Lung microvascular endothelial cell (primary cell): ENCODE data around the gene REV1. TPM values are rescaled to one million over a fixed set of nuclear protein-coding genes. Genes with fewer than 3 reads are reported as not detected.
A peak's percentile ranks its signal among the peaks of the same experiment; 100 is the strongest.
"Not testable (repeated sequence)": the region's sequence is repeated elsewhere in the genome, so short reads cannot be mapped to it uniquely, and the experiment has no call there.

Experiments
- DNase-seq, 2 donors: peaks; one replicate each; pipeline versions ENCODE4 v3.0.0 to v3.0.0-alpha.2; 2010; ENCODE audit warnings: low read depth in 2 of 2
- total RNA-seq: library from RNA; depleted of rRNA; stranded (reverse); fragments of >200 nt; gene quantifications from 2 replicates; pipeline ENCODE4 v1.2.1, GENCODE V29; 2014

Gene REV1
- 20.7 and 33.3 TPM in 2 replicates for total RNA-seq

DNA sequence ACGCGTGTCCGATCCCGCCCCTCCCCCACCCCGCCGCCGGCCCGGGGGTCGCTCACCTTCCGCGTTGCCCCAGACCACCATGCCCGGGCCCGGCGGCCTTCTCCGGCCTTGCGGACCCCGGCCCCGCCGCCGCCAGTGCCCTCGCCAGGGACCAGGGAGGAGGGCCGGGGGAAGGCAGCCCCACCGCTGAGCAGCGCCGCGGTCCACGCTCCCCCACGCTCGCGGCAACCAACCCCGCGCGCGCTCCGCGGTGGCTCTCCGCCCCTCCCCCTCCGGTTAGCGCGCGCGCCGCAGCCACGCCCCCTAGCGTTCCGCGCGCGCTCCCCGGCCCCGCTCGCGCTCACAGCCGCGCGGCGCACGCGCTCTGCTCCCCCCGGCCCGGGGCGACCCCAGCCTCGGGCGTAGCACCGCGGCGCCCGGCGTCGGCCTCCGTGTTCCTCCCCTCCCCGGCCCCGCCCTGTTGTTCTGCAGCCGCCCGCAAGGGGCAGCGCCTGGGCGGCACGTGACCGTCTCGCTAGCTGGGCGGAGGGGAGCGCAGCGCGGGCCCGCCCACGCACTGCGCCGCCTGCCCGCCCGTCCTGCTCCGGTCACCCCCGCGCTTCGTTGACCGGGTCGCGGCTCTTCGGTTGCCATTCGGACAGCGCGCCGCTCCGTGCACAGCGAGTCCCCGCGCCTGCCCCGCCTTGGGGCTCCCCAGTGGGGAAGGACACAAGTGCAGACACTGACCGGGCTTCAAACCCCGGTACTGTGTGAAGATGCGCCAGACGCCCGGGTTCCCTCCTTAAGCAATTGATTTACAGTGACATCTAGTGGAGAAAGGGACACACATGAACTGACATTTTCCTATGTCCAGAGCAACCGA, at the start of gene REV1:
TSS of gene REV1 (minus strand) at position 257 of the 862 bp plus-strand sequence. CDS start 25,042 bp downstream, outside the sequence.
- DNase-seq, result peak; percentile 97 to 98

- DNase-seq, result no peak
Measured at GRCh38 chr2:99537910-99538485, 48.2 kb upstream of the REV1 start.

DNA sequence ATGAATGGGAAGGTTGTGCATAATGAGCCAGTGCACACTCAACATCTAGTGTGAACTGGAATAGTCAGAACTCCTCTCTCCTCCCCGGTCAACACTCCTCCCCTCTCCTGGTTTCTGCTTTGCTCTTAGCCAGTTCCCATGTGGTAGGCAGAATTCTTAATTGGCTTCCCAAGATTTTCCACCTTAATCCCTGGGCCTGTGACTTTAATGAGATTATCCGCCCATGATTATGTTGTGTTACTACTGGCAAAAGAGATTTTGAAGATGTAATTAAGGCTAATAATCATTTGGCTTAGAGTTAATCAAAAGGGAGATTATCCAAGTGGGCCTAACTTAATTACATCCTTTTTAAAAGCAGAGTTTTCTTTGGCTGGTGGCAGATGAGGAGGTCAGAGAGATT, 34.2 kb upstream of the REV1 start:
- no peak for DNase-seq

GRCh38 chr2:99522157-99522556, 32.3 kb upstream of the REV1 start:
- no peak for DNase-seq

- no peak for DNase-seq
Measured at GRCh38 chr2:99520813-99521212, 31.0 kb upstream of the REV1 start.

DNA sequence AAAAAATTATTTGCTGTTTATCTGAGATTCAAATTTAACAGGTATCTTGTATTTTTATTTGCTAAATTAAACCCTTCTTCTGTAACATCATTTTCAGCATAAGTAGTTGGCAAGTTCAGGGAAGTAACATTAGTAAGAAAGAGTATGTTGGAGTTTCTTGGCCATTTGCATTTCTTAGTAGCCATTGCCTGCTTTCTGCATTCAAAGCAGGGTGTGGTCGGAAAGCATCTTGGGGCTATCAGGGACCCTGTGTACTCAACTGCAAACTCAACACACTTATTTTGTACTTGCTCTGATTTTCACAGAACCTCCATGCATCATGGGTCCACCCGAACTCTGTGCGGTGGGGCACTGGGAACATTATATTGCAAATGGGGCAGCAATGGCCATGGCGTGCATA, 30.4 kb upstream of the REV1 start:
- DNase-seq, result no peak

GRCh38 chr2:99514357-99514756, 24.5 kb upstream of the REV1 start:
- no peak for DNase-seq

DNA sequence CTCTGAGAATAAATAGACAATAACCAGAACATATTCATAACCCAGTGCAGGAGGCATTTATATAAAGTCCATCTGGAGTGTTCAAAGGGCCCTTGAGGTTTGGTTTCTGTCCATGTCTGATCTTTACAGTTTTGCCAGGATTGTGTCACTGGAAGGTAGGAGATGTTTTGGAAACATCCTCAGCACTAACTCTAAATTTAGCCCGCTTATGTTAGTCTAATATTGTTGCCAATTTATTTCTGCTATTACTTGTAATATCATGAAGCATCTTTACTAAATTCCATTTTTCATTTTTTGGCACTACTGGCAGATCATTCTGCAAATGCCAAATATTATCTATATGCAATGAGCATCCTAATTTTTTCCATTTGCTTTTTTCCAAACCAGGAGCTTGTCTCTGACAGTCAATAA, 22.4 kb upstream of the REV1 start:
- no peak for DNase-seq

DNA sequence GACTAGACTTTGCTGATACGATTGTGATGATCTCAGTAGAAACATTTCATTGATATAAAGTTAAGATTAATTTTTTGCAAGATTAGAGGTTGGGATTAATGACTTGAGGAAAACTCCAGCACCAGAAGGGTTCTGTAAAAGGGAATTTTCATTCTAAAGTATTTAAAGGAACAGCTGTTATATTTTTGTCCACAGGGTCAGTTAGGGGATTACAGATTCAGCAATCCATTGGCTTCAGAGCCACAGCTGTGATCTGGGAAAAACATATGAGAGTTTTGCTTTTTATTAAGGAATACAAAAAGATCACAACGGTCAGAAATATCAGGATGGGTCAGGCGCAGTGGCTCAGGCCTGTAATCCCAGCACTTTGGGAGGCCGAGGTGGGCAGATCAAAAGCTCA, 19.6 kb upstream of the REV1 start:
- no peak for DNase-seq

DNA sequence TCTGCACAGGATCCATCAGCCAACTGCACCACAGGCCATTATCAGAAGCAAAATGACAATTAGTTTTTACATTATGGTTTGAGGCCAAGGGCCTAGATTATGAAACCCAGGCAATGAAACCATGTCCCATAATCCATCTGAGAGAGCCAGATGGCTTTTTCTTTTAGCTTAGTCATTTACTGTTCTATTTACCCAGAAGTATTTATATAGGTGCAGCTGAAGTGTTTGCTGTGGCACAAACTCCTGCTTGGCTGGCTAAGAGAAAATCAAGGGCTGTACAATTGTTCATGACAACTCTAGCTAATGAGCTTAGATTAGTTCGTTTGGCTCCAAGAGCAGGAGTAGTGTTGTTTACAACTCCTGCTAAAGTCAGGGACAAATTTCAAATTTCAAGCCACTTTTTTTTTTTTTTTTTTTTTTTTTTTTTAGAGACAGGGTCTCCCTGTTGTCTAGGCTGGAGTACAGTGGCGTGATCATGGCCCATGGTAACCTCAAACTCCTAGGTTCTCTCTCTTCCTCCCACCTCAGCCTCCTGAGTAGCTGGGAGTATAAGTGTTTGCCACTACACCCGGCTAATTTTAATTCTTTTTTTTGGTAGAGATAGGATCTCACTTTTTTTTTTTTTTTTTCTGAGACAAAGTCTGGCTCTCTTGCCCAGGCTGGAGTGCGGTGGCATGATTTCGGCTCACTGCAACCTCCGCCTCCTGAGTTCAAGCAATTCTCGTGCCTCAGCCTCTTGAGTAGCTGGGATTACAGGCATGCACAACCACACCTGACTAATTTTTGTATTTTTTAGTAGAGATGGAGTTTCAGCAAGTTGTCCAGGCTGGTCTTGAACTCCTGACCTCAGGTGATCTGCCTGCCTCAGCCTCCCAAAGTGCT, 18.4 kb upstream of the REV1 start:
- DNase-seq, result no peak

GRCh38 chr2:99504844-99505584, 15.2 kb upstream of the REV1 start:
- DNase-seq, result no peak

GRCh38 chr2:99503662-99504416, 14.0 kb upstream of the REV1 start:
- not testable (repeated sequence) for DNase-seq

DNA sequence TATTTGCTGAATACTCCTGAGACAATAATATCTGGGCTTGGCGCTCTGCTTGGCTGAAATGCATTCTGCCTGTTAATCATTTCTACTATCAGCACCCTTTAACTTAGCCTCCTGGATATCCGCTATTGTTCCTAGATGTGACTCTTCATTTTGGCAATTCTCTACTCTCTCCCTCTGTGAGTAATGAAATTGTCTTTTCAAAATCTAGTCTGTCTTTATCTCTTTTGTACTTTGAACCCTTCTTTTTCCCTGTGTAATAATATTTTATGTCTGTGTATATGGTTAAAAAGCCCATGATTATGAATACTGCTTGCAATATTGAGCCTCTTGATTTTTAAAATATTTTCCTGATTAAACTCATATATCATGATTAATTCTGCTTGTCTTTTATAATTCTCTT, 6.2 kb upstream of the REV1 start:
- DNase-seq, result no peak

DNA sequence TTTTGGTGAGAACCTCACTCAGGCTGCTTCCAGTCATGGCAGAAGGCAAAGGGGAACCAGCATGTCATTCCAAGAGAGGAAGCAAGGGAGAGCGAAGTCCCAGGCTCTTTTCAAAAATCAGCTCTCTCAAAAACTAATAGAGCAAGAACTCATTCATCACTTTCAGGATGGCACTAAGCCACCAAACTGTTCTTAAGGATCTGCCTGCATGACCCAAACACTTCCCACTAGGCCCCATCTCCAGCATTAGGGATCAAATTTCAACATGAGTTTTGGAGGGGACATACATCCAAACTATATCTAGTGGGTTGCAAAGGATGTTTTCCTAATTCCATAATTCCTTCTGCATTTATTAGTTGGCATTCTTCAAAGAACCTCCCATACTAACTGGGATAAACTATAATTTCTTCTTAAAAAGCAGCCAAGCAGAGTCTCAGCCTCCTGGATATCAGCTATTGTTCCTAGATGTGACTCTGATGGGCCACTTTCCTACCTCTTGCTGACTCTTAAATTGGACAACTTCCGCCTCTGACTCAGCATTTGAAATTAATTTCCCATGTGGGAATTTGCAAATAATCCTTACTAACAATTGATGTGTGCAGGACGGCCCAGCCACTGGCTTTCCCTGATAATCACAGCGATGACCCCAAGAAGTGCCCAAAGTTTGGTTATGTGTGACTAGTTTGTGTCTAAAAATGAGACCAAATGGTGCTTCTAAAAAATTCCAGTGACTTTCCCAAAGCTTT, 5.5 kb upstream of the REV1 start:
- DNase-seq, result no peak

- DNase-seq, result no peak
Measured at GRCh38 chr2:99492721-99493120, 2.9 kb upstream of the REV1 start.

DNA sequence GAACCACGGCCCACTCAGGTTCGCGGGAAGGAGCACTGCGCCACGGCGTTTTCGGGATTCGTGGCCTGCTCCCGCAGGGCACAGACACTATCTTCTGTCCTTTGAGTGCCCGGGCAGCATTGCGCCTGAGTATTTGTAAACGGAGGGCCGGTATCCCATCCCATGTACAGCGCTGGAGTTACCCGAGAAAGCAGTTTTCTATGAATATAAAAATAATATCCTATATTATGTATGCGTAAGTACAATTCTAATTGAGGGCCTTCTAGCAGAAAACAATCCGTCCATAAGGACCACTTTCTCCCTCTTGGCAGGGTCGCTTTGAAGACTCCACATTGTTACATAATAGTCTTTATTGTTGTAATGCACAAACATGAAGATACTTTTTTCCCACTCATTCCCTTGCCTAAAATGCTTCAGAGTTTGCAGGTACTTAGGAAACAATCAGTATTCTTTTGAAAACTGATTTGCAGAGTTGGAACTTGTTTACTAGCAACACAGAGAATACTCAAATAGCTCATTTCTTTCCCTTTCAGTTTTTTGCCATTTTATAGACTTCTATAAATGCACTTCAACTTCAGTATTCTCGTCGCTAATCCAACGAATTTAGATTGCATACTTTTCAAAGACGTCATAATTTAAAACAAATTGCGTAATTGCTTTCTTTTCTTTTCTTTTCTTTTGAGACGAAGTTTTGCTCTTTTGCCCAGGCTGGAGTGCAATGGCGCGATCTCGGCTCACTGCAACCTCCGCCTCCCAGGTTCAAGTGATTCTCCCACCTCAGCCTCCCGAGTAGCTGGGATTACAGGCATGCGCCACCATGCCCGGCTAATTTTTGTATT, 1.0 kb upstream of the REV1 start:
- DNase-seq, result no peak

- peak; percentile 65 to 72 for DNase-seq
Measured at GRCh38 chr2:99489063-99489760, 605 bp downstream of the REV1 start.

- peak; percentile 54 to 55 for DNase-seq
Measured at GRCh38 chr2:99488539-99489062, 1.2 kb downstream of the REV1 start.
